ENCODE results near the gene GFI1B. TPM values are rescaled to one million over a fixed set of nuclear protein-coding genes. Genes with fewer than 3 reads are reported as not detected.

Gene GFI1B
- polyA plus RNA-seq, 1 experiment, result 0.16 TPM

- H3K27ac ChIP-seq (ENCODE audit: low read depth, low read length), result no peak overlapping the region
- TF ChIP-seq CTCF (IDR thresholded peaks at IDR 0.05; ENCODE audit: low read depth, low read length), result no peak
- CTCF ChIA-PET, result no interaction called here
Observed at GRCh38 chr9:132986114-132986513, 7.6 kb downstream of the GFI1B start.

GRCh38 chr9:132986640-132987620 lies 8.4 kb downstream of the GFI1B start:
- H3K27ac ChIP-seq (ENCODE audit: low read depth, low read length), result no peak overlapping the region
- CTCF ChIA-PET, result no interaction called here
- H3K9me3 ChIP-seq (ENCODE audit: control insufficient read depth, insufficient read depth, low read length), result no peaks in the 10 kb centered on the region; the same call in 1 of the 2 replicates
- POLR2A ChIA-PET, result no interaction called here
- H3K4me3 ChIP-seq (ENCODE audit: low read depth, low read length), result no peak overlapping the region
- peaks cover 36% of the 10 kb centered on the region for H3K27me3 ChIP-seq (ENCODE audit: control insufficient read depth, insufficient read depth, low read length)
- DNase-seq (ENCODE audit: low read depth, low spot score), result no peak
- TF ChIP-seq CTCF (IDR thresholded peaks at IDR 0.05; ENCODE audit: low read depth, low read length), result no peak

More at GRCh38 chr9:132986114-132986513, 7.6 kb downstream of the GFI1B start:
- H3K9me3 ChIP-seq (ENCODE audit: control insufficient read depth, insufficient read depth, low read length), result no peaks in the 10 kb centered on the region; the same call in 1 of the 2 replicates
- DNase-seq (ENCODE audit: low read depth, low spot score), result no peak
- POLR2A ChIA-PET, result no interaction called here
- H3K4me3 ChIP-seq (ENCODE audit: low read depth, low read length), result no peak overlapping the region
- H3K27me3 ChIP-seq (ENCODE audit: control insufficient read depth, insufficient read depth, low read length), result peaks cover 30% of the 10 kb centered on the region

DNA sequence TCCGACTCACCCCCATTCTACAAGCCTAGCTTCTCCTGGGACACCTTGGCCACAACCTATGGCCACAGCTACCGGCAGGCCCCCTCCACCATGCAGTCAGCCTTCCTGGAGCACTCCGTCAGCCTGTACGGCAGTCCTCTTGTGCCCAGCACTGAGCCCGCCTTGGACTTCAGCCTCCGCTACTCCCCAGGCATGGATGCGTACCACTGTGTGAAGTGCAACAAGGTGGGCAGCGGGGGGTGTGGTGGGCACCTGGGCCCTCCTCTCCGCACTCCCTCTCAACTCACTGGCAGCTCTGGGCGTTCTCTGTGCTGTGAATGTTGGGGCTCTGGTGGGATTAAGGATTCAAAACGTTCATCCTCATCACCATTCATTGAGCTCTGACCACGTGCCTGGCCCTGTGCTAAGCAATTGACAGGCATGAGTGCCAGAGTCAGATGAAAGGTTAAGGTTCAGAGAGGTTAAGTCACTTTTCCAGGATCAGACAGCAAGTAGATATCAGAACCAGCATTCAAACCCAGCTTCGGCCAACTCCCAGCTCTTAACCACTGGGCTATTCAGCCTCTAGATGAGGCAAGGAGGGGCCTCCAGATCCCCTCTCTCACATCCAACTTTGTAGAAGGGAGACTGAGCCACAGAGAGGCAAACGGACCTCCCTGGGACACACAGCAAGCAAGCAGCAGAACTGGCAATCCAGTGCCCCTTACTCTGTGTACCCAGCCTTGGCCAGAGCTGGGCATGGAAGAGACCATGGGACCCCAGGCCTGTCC lies 9.9 kb downstream of the GFI1B start:
- no peak for TF ChIP-seq CTCF (IDR thresholded peaks at IDR 0.05; ENCODE audit: low read depth, low read length)
- H3K9me3 ChIP-seq (ENCODE audit: control insufficient read depth, insufficient read depth, low read length), result no peaks in the 10 kb centered on the region; the same call in 1 of the 2 replicates
- ChIA-PET POLR2A (no interaction called here), CTCF (no interaction called here)
- H3K27me3 ChIP-seq (ENCODE audit: control insufficient read depth, insufficient read depth, low read length), result peaks cover 39% of the 10 kb centered on the region
- DNase-seq (ENCODE audit: low read depth, low spot score), result no peak
- no peak overlapping the region for H3K27ac ChIP-seq (ENCODE audit: low read depth, low read length)
- H3K4me3 ChIP-seq (ENCODE audit: low read depth, low read length), result no peak overlapping the region

DNA sequence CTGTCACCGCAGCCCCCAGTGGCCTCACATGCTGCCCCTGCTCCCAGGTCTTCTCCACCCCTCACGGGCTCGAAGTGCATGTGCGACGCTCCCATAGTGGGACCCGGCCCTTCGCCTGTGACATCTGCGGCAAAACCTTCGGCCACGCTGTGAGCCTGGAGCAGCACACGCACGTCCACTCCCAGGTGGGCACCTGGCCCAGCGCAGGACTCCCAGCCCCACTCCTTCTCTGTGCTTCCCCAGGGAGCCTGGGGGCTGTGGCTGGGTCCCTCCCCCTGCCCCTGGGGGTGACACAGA lies 10.5 kb downstream of the GFI1B start:
- ChIA-PET POLR2A (no interaction called here), CTCF (no interaction called here)
- no peaks in the 10 kb centered on the region; the same call in 1 of the 2 replicates for H3K9me3 ChIP-seq (ENCODE audit: control insufficient read depth, insufficient read depth, low read length)
- DNase-seq (ENCODE audit: low read depth, low spot score), result no peak
- H3K27me3 ChIP-seq (ENCODE audit: control insufficient read depth, insufficient read depth, low read length), result peaks cover 40% of the 10 kb centered on the region
- no peak overlapping the region for H3K4me3 ChIP-seq (ENCODE audit: low read depth, low read length)
- TF ChIP-seq CTCF (IDR thresholded peaks at IDR 0.05; ENCODE audit: low read depth, low read length), result no peak
- H3K27ac ChIP-seq (ENCODE audit: low read depth, low read length), result no peak overlapping the region
